RWPE1 (cell line): ENCODE measurements around the gene CFAP206.

Experiments used
- CTCF ChIA-PET: fragments of 350-600 bp; sonication (Branson Sonifier 250); formaldehyde crosslinking; extraction: SDS; loops from one replicate; lab custom pipeline; 2021; lab: Yijun Ruan, JAX
- POLR2A ChIA-PET: fragments of 400-600 bp; formaldehyde crosslinking; extraction: SDS; loops from one replicate; lab custom pipeline; 2020; ENCODE audit warnings: antibody characterized with exemption; ENCODE audit not compliant: low non-redundant PET; lab: Yijun Ruan, JAX
- DNase-seq: peaks from one replicate; pipeline ENCODE4 v3.0.0; 2012; ENCODE audit warnings: low spot score
- H3K27ac ChIP-seq: fragments of 450-650 bp; 2 replicates; pipeline ENCODE4 v1.5.1; 2017
- TF ChIP-seq, protein P1 (sequence below): fragments of 450-650 bp; conservative IDR thresholded peaks from 2 replicates; pipeline ENCODE4 v1.5.1; 2017; ENCODE audit warnings: low read depth, mild to moderate bottlenecking

CFAP206 gene

GRCh38 chr6:87431263-87431662 lies 23.5 kb downstream of the CFAP206 start:
- CTCF ChIA-PET = no interaction called here

DNA sequence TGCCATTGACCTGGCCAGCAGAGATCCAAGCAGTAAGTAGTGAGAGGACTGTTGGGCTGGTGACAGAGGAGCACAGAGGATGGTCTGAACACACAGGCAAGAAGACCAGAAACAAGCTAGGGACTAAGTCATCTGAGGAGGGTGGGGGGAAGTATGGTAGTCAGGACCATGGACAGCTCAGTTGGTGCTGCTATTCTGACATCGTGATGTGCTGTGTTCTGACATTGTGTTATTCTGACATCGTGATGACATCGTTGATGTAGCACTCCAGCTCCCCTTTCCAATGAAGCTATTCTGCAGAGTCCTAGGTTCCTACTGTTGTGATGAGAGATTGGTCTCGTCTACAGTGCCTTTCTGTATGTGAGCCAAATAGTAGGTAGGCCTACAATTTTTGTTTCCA lies 28.7 kb downstream of the CFAP206 start:
- CTCF ChIA-PET = no interaction called here

More at GRCh38 chr6:87431263-87431662, 23.5 kb downstream of the CFAP206 start:
- DNase-seq = peak; percentile 32
- no peak overlapping the region for H3K27ac ChIP-seq
- POLR2A ChIA-PET = no interaction called here
- TF ChIP-seq, protein P1, sequence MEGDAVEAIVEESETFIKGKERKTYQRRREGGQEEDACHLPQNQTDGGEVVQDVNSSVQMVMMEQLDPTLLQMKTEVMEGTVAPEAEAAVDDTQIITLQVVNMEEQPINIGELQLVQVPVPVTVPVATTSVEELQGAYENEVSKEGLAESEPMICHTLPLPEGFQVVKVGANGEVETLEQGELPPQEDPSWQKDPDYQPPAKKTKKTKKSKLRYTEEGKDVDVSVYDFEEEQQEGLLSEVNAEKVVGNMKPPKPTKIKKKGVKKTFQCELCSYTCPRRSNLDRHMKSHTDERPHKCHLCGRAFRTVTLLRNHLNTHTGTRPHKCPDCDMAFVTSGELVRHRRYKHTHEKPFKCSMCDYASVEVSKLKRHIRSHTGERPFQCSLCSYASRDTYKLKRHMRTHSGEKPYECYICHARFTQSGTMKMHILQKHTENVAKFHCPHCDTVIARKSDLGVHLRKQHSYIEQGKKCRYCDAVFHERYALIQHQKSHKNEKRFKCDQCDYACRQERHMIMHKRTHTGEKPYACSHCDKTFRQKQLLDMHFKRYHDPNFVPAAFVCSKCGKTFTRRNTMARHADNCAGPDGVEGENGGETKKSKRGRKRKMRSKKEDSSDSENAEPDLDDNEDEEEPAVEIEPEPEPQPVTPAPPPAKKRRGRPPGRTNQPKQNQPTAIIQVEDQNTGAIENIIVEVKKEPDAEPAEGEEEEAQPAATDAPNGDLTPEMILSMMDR = no peak

GRCh38 chr6:87441711-87442110 lies 33.9 kb downstream of the CFAP206 start:
- ChIA-PET POLR2A (no interaction called here), CTCF (no interaction called here)
- H3K27ac ChIP-seq = no peak overlapping the region
- TF ChIP-seq, protein P1 = no peak
- no peak for DNase-seq

More for the DNA sequence above, 28.7 kb downstream of the CFAP206 start:
- H3K27ac ChIP-seq = no peak overlapping the region
- DNase-seq = peak; percentile 62
- TF ChIP-seq, protein P1 = no peak
- POLR2A ChIA-PET = no interaction called here

GRCh38 chr6:87444362-87444761 lies 36.6 kb downstream of the CFAP206 start:
- CTCF ChIA-PET = no interaction called here
- H3K27ac ChIP-seq = no peak overlapping the region
- DNase-seq = no peak
- POLR2A ChIA-PET = no interaction called here
- TF ChIP-seq, protein P1 = no peak

DNA sequence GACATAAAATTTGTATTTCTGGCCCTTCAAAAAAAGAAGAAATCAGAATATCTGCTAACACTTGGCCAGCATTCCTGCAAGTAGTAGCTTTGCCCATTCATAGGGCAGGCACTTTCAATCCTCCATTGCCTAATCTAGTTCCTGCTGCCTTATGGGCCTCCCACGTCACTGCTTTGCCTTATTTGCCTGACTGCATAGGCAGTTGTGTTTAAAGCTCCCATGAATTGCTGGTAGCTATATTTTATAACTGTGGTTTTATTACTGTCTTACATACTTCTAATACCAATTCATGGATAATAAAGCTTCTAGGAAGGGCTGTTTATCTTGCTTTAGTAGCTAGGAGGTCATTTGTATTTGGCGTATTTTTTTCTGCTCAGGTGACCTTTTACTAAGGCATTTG lies 57.3 kb downstream of the CFAP206 start:
- DNase-seq = no peak
- no peak overlapping the region for H3K27ac ChIP-seq
- ChIA-PET POLR2A (no interaction called here), CTCF (no interaction called here)
- TF ChIP-seq, protein P1 = no peak

- ChIA-PET CTCF (interaction anchor here (0.5 to 0.7 kb wide), 2 partner anchors 43 to 1441 kb away, joined by 3 read pairs; no protein-coding TSS in a partner anchor), POLR2A (no interaction called here)
- H3K27ac ChIP-seq = peak within 1 kb of the TSS; percentile 90
- DNase-seq = peak; percentile 78
- TF ChIP-seq, protein P1 = no peak
Measured at GRCh38 chr6:87472525-87473418, 65.0 kb downstream of the CFAP206 start, which contains the start of gene SLC35A1. Gene SLC35A1, plus strand, starts transcription at chr6:87472974. Its CDS starts 30 bp downstream, at chr6:87473004.
